H1 (cell line): ENCODE data around the gene OPN1SW. TPM values are rescaled to one million over a fixed set of nuclear protein-coding genes. Genes with fewer than 3 reads are reported as not detected.

Experiments used
- ATF2 ChIP-seq: IDR thresholded peaks from 2 replicates; pipeline ENCODE4 v1.6.1; 2012; ENCODE audit warnings: low read length, inconsistent platforms
- ATF3 ChIP-seq: IDR thresholded peaks from 2 replicates; pipeline ENCODE4 v1.6.1; 2011; ENCODE audit warnings: low read depth, mild to moderate bottlenecking, low read length; ENCODE audit not compliant: insufficient read depth
- CBX8 ChIP-seq: fragments of 300-800, 300-1000 bp; sonication (generic); IDR thresholded peaks from 2 replicates; pipeline ENCODE4 v1.7.1; 2016; ENCODE audit warnings: low read depth, low read length, borderline replicate concordance
- CHD1 ChIP-seq: IDR thresholded peaks from 2 replicates; pipeline ENCODE4 v1.6.1; 2012; ENCODE audit warnings: low read depth, low read length, improper control_type of control experiment
- E2F6 ChIP-seq: IDR thresholded peaks from 2 replicates; pipeline ENCODE4 v1.6.1; 2012; ENCODE audit warnings: inconsistent platforms
- EP300 ChIP-seq, 2 experiments: IDR thresholded peaks; 1 replicate in 1 of 2; 2 replicates in 1 of 2; pipeline ENCODE4 v1.6.1; 2011 to 2012; ENCODE audit warnings: low read depth in 2 of 2, low read length in 2 of 2, mild to moderate bottlenecking in 2 of 2, borderline replicate concordance in 1 of 2, inconsistent platforms in 1 of 2, moderate library complexity in 1 of 2
- JUN ChIP-seq: IDR thresholded peaks from 2 replicates; pipeline ENCODE4 v1.6.1; 2011; ENCODE audit warnings: low read depth, mild to moderate bottlenecking, improper control_type of control experiment, low read length
- KDM1A ChIP-seq: fragments of 200-600, 300-600 bp; sonication (generic); IDR thresholded peaks from 2 replicates; pipeline ENCODE4 v1.7.1; 2016; ENCODE audit warnings: mild to moderate bottlenecking, low read length, borderline replicate concordance
- KDM4A ChIP-seq: IDR thresholded peaks from one replicate; pipeline ENCODE4 v1.7.1; 2012; ENCODE audit warnings: low read depth, mild to moderate bottlenecking, moderate library complexity, low read length, inconsistent platforms; ENCODE audit not compliant: severe bottlenecking
- MAFK ChIP-seq: IDR thresholded peaks from 2 replicates; pipeline ENCODE4 v1.6.1; 2012; ENCODE audit warnings: low read depth, mild to moderate bottlenecking, improper control_type of control experiment, low read length
- POLR2A ChIP-seq, 2 experiments: IDR thresholded peaks; 1 replicate in 1 of 2; 2 replicates in 1 of 2; pipeline ENCODE4 v1.6.1; 2011; ENCODE audit warnings: low read depth in 2 of 2, low read length in 2 of 2, mild to moderate bottlenecking in 2 of 2; ENCODE audit errors: control extremely low read depth in 1 of 2
- POU5F1 ChIP-seq: IDR thresholded peaks from 2 replicates; pipeline ENCODE4 v1.6.1; 2011; ENCODE audit warnings: low read depth, mild to moderate bottlenecking, low read length, moderate library complexity
- RAD21 ChIP-seq, 2 experiments: IDR thresholded peaks in 1 of 2; conservative IDR thresholded peaks in 1 of 2; 2 replicates each; pipeline ENCODE4 v1.6.1; 2011; ENCODE audit warnings: low read depth in 2 of 2, low read length in 2 of 2, improper control_type of control experiment in 1 of 2, inconsistent platforms in 1 of 2, mild to moderate bottlenecking in 1 of 2, moderate library complexity in 1 of 2
- RFX5 ChIP-seq: IDR thresholded peaks from 2 replicates; pipeline ENCODE4 v1.6.1; 2011; ENCODE audit warnings: low read depth, low read length, improper control_type of control experiment, borderline replicate concordance
- SIRT6 ChIP-seq: IDR thresholded peaks from one replicate; pipeline ENCODE4 v1.7.1; 2012; ENCODE audit warnings: low read length, inconsistent platforms
- SP2 ChIP-seq: IDR thresholded peaks from 2 replicates; pipeline ENCODE4 v1.6.1; 2012; ENCODE audit warnings: mild to moderate bottlenecking, low read length, inconsistent platforms
- SRF ChIP-seq: IDR thresholded peaks from 2 replicates; pipeline ENCODE4 v1.6.1; 2011; ENCODE audit warnings: mild to moderate bottlenecking, low read depth, low read length, moderate library complexity
- SUZ12 ChIP-seq: fragments of 200-600 bp; sonication (generic); IDR thresholded peaks from 2 replicates; pipeline ENCODE4 v1.6.1; 2012; ENCODE audit warnings: mild to moderate bottlenecking, inconsistent platforms, low read length, moderate library complexity, mixed read lengths
- USF2 ChIP-seq: IDR thresholded peaks from 2 replicates; pipeline ENCODE4 v1.6.1; 2011; ENCODE audit warnings: low read length, improper control_type of control experiment
- polyA plus RNA-seq, 7 experiments: library from polyadenylated mRNA; depleted of rRNA in 3 of 7; stranded (reverse) in 5 of 7; unstranded in 2 of 7; fragments of >200 nt in 5 of 7; fragments of 200-250 nt in 2 of 7; gene quantifications; 1 replicate in 5 of 7; 2 replicates in 1 of 7; 4 replicates in 1 of 7; pipeline versions ENCODE4 v1.2.1 to v1.2.3, GENCODE V29; 2011 to 2013; ENCODE audit warnings: missing spikeins in 2 of 7, mixed read lengths in 2 of 7
- total RNA-seq: library from RNA; stranded (reverse); fragmentation: NEBNext Ultra II Directional; extraction: Animal tissue kit (Norgen Biotek cat#: 25700); gene quantifications from 2 replicates; pipeline ENCODE4 v1.2.1, GENCODE V29; 2021

Gene OPN1SW
- total and polyA plus RNA-seq, 2 of the 8 experiments (the other 6 are each of a cell fraction or from before 2014, with no cell fraction given): not detected

GRCh38 chr7:128739048-128739962 is 36.3 kb downstream of the OPN1SW start, which contains the start of gene CALU (continued):
- no peak for TF ChIP-seq USF2
- TF ChIP-seq POLR2A (IDR thresholded peaks at IDR 0.05; ENCODE audit: control extremely low read depth in 1 of 2, low read depth in 2 of 2, low read length in 2 of 2): peak; percentile 60 to 93
- no peak for TF ChIP-seq RFX5
- TF ChIP-seq SP2: peak; percentile 33; the same call in 1 of the 2 replicates
- TF ChIP-seq POU5F1: no peak
- no peak for TF ChIP-seq EP300 (IDR thresholded peaks at IDR 0.05; ENCODE audit: borderline replicate concordance in 1 of 2, low read depth in 2 of 2, low read length in 2 of 2)
- TF ChIP-seq SRF: no peak
- TF ChIP-seq RAD21 (IDR thresholded peaks at IDR 0.05 in 1 of 2, conservative IDR thresholded peaks at IDR 0.05 in 1 of 2; ENCODE audit: low read depth in 2 of 2, low read length in 2 of 2): no peak
- TF ChIP-seq MAFK: no peak
- TF ChIP-seq E2F6: peak; percentile 97
- no peak for TF ChIP-seq KDM1A
- no peak for TF ChIP-seq CBX8
- peak; percentile 85 for TF ChIP-seq KDM4A
- no peak for TF ChIP-seq SIRT6
- TF ChIP-seq ATF3: no peak
- 0 out of 2 replicates have a peak, but pooled peaks have one; percentile 52 for TF ChIP-seq CHD1
- TF ChIP-seq ATF2: no peak
- TF ChIP-seq SUZ12: no peak
- TF ChIP-seq JUN: no peak
